GM18499 (cell line): Measurements from ENCODE around the gene MCC.

ENCODE experiments used
- ATAC-seq: cut with Tn5 transposase; IDR thresholded peaks from one replicate; pipeline ENCODE4 v1.9.1; 2021; ENCODE audit warnings: moderate number of reproducible peaks; ENCODE audit not compliant: insufficient read depth, unreplicated experiment

The MCC gene

DNA sequence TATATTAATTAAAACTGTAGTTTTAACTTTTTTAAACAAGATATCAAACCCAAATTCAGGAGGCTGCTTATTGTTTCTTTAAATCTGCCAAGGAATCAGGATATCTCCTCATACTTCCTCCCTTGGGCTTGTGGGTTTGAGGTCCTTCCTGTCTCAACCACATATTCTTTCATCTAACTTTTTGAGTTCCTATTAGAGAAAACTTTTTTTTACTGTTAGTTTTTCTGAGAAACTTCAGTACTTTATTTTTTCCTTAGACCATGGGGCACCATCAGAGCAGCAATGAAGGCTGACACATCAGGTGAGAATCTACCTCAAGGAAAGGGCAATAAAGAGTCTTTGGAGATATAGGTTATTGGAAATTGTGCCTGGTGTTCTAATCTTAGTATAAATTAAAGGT is 110.2 kb downstream of the MCC start:
- no peak for ATAC-seq

DNA sequence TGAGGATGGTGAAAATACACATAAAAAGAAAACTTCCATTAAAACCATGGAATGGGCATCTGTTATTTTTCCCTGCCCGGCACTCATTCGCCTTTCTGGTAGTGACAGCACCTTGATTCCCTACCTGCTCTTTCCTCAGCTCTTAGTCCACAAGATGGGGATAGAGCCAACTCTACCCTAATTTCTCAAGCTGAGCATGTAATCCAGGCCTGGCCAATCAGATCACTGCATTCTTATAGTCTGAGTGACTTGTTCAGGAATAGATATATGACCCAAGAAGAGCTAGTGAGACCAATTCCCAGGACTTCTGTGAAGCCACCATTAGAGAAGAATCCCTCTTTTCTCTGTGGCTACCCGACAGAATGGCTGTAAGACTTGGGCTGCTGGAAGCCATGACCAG is 111.6 kb downstream of the MCC start:
- no peak for ATAC-seq

DNA sequence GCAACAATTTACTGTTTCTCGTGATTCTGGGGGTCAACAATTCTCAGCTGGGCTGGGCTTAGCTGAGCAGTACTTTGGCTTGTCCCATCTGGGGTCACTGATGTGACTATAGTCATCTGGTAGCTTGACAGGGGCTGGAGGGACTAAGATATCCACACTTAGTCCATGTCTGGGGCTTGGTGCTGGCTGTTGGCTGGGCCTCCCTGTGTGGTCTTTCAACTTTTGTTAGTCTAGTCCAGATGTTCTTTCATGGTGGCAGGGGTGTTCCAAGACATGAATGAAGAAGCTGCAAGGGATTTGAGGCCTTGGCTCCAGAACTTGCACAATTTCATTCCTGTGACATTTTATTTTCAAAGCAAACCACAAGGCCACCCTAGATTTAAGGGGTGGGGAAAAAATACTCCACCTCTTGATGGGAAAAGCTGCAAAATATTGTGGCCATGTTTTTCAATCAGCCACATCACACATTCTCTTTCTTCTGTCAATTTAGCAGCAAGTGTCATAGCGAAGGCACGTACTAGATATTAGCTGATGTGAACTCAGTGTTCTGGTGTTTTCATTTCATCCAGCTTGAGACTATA is 112.7 kb downstream of the MCC start:
- ATAC-seq = no peak

DNA sequence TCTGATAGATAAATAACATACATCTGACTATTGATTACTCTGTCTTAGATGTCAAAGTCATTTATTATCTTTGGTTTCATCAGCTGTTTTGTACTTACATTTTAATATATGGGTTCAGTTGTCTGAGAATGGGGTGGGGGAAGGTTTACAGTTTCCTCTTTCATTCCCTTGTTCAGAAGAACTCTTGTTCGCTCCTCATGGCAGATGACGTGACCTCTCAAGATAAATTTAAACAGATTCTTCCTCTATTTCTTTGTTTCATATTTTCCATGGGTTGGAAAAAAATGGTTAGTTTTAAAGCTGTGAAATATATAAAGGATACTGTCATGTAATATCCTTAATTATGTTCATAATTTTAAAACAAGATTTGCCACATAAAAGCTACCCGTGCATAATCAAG is 114.8 kb downstream of the MCC start:
- ATAC-seq = no peak

DNA sequence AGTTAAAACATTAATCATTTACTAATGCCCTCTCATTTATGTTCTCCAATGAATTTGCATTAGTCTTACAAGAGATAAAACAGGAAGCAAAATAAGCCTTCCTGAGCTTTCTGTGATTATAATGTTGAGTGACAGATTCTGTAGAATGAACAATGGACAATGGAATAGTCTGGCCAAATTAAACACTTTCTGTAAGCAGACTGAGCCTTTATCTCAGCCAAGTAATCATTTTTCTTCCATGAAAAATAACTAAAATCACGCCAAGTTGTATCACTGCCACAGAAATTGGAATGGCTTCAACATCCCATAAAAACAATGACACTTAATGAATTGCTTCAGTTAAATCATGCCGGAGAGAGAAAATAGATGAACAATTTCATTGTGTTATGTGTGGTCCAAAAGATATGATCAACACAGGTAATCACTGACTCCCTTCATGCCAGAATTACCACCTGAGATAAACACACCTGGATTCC is 116.5 kb downstream of the MCC start:
- no peak for ATAC-seq

DNA sequence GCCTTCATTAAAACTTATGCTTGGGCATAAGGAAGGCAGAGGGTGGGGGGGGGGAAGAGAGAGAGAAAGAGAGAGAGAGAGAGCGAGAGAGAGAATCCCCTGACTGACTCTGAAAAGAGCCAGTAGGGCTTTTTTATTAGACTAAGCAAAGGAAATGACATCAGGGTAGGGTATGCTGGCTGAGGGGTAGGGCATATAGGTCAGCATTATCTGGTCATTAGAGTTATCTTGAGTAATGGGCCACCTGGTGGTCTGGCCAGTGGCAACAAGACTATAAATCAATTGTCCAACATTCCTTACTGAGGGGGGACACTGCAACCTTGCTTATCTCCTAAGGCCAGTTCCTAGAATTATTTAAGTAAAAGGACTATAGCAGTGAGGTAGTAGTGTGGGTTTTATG is 120.7 kb downstream of the MCC start:
- ATAC-seq = no peak

DNA sequence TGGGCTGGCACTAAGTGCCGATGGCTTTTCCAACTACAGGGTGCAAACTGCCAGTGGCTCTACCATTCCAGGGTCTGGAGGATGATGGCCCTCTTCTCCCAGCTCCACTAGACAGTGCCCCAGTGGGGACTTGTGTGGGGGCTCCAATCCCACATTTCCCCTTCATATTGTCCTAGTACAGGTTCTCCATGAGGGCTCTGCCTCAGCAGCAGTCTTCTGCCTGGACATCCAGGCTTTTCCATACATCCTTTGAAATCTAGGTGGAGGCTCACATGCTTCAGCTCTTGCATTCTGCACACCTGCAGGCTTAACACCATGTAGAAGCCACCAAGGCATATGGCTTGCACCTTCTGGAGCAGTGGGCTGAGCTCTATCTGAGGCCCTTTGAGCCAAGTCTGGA is 123.8 kb downstream of the MCC start:
- no peak for ATAC-seq

DNA sequence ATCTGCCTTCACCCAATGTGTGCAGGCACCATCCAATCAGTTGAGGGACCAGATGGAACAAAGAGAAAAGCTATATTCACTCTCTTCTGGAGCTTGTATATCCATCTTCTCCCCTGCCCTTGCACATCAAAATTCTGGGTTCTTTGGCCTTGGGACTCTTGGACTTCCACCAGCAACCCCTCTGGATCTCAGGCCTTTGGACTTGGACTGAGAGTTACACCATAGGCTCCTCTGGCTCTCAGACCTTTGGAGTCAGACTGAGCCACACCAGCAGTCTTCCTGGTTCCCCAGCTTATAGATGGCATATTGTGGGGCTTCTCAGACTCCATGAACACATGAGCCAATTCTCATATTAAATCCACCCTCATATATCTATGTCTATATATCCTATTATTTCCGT is 126.6 kb downstream of the MCC start:
- ATAC-seq = no peak

DNA sequence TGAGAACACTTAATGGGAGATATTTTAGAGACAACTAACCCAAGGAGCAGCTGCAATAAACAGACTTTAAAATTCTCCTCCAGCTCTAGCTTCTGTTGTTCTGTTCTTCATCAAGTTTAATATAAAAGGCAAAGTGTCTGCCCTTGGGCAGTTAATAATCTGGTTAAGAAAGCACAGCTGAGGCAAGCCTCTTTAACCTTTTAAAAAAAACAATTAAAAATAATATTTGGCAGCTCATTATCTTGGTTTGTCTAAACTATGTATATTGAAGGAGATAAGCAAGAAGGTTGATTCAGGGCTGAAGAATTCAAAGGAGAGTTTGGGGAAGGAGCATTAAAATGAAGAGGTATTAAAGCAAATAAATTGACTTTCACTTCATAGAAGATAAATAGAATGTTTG is 128.8 kb downstream of the MCC start:
- no peak for ATAC-seq

DNA sequence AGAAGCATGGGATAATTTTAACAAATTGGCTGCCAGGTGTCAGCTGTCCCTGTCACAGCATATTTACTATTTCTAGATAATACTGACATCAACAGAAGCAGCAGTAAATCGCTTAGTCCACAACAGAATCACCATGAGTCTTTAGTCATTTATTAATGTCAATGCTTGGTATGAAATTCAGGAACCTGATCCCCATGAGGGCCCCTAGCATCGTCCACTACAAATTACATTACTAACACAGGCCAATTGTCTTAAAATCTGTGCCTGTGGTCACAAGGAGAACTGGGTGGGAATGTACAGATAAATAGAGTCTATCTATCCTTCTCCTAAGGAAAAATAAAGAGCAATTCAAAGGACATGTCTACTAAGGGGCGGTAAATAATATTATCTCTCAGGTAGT is 129.6 kb downstream of the MCC start:
- ATAC-seq = no peak

DNA sequence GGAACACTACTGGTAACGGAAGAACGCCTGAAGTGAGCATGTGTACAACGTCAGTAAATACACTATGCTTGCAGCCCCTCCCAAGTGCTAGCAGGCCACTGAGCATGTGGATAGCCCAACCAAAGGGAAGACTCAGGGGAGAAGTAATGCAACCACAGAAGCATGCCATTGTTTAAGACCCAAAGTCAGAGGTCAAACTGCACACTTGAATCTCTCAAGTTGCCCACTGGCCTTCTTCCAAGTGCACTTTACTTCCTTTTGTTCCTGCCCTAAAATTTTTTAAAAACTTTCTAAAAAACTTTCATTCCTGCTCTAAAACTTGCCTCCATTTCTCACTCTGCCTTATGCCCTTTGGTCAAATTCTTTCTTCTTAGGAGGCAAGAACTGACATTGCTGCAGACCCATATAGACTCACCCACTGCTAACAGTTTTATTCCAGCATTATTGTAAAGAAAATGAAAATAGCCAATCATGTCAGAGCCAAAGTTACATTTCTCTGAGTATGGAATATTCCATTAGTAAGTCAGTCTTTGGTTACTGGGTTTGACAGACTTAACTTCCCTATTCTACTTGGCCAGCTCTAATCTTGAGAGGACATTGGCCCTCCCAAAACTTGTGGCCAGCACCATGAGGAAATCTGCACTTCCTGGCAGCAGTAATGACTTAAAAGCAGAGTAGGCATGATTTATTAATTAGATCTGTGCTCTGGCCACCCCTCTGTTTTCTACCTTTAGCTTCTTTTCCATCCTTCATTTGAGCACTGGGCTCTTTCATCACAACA is 130.4 kb downstream of the MCC start:
- ATAC-seq = no peak

DNA sequence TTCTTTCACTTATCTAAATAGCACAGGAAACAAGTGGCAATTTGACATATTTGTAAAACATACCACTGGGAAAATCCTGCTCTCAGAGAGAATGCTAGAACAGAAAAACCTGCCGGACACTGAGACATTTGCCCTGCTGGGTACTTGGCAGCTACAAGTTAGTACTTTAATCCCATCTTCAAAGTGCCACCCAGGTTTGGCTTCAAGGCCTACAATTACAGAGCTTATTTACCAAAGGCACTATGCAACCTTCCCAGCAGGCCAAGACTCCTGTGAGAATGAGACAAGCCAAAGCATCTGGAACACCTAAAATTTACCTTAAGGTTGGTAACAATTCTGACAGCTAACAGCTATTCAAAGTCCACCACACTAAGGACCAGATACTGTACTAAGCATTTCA is 131.8 kb downstream of the MCC start:
- no peak for ATAC-seq

DNA sequence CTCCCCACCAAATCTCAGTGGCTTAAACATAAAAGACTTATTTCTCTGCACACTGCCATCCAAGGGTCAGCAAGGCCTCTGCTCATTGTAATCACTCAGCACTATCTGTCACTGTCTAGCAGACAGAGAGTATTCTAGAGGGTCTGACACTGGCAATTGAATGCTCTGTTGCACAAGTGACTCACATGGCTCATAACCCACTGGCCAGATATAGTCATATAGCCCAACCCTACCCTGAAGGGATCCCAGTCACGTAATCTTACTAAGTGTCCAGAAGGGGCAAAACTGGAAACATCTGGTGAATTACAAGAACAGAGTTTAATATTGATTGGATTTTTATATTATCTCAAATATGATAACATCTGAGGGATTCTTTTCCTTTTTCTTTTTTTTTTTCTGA is 134.2 kb downstream of the MCC start:
- no peak for ATAC-seq

DNA sequence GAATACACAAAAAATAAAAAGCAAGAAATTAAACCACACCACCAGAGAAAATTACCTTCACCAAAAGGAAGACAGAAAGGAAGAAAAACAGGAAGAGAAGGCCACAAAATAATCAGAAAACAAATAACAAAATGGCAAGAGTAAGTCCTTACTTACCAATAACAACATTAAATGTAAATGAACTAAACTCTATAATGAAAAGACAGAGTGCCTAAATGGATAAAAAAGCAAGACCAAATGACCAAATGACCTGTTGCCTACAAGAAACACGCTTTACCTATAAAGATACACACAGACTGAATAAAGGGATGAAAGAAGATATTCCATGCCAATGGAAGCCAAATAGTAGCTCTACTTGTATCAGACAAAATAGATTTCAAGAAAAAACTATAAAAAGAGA is 140.7 kb downstream of the MCC start:
- no peak for ATAC-seq

DNA sequence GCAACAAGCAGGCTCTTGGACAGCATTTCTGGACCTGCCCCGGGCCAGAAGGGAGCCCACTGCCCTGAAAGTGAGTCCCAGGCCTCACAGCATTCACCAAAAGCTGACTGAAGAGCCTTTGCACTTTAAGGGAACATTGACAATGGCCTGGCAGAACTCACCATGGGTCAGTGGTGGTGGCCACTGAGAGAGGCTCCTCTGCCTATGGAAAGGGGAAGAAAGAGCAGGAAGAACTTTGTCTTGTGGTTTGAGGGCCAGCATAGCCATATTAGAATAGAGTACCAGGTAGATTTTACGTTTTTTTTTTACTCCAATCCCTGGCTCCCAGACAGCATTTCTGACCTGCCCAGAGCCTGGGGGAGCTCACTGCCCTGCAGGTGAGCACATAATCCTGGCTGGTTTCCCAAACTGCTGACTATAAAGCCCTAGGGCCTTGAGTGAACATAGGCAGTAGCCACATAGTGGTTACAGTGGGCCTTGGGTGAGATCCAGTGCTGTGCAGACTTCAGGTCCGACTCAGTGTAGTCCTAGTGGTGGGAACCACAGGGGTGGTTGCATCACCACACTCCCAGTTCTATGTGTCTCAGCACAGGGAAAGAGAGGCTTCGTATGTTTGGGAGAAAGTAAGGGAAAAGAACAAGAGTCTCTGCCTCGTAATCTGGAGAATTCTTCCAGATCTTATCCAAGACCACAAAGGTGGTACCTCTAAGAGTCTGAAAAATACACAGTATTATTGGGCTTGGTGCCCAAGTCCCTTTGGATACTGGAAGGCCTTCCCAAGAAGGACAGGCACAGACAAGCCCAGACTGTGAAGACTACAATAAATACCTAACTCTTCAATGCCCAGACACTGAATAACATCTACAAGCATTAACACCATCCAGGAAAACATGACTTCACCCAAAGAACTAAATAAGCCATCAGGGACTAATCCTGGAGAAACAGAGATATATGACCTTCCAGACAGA is 143.0 kb downstream of the MCC start:
- ATAC-seq = no peak

DNA sequence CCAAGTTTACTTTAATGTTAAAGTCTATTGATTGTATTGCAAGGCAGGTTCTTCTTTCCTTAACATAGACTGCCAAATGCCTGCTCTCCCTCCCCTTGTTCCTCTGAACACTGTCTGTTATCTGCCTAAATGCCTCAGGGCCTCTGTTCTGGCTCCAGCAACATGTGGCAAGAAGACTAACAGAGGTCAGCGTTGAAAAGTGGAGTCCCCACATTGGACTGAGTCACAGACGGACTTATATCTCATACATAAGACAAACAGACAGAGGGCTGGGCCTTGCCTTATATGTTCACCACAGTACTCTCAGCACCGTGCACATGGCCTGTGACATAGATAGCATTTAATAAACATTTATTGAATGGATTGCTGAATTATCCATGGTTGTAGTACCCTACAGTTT is 144.9 kb downstream of the MCC start:
- ATAC-seq = no peak

DNA sequence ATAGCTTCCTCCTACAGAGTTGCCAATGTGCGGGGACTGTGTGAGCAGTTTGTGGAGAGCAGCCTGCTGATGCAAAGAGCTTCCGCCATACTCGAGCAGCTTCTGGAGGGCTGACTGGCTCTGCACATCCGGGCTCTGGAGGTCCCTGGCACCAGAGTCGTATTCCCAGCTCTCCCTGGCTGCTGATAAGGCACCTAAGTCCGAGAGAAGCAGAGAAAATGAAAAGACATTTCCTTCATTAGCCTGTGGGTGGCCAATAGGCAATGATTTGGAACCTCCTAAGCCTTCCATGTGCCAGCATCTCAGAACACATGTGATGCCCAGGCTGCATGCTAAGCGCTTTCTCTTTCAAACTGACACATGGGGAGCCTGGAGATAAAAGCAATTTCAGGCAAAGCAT is 147.7 kb downstream of the MCC start:
- ATAC-seq = no peak

DNA sequence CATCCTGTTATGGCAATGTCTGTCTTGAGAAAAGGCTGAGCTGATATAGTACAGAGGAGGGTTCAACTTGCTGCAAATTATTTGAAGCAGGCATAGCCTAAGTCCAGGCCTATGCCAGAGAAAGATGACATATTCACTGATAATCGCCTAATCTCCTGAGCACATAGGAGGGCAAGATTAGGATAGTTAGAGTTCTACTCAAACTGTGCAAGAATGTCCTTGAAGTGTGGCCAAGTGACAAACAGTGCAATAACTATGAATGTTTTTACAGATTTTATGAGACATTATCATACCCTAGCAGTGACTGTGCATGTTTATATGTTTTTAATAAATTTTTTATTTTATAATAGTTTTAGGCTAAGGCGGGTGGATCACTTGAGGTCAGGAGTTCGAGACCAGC is 149.6 kb downstream of the MCC start:
- ATAC-seq = no peak

DNA sequence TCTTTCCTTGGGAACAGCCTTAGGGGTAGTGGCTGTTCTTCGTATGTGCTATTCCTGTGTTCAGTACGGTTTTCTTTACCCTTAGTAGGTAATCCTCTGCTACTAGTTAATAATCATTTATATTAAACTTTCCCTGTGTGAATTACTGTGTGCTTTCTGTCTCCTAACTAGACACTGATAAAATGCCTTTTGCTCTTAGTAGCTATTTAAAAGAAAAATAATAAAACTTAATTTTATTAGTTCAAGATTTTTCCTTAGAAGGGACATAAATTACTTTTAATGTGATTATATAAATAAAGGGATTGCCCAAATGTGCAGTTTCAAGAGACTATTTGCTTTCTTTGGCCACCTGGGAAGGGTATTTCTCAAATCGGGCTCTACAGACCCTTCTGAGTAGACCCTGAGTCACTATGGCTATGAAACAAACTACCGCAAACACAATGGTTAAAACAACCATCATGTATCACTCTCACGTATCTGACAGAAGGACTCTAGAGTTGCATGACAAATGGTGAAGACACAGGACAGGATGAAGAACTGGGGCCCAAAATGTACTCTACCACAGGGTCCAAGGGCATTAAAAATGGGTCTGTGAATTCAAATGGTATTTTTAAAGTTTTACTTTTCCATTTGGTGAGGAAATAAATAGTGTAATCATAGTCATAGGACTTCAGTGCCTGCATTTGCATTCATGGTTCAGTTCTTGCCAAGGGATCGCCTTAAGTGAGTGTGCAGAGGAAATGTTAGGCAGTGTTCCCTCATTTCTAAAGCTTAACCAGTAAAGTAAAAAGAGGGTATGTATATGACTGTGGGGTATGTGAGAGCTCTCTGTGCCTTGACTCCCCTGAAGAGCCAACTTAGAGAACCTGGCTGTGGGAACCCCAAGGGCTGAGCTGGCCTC is 150.5 kb downstream of the MCC start:
- no peak for ATAC-seq

DNA sequence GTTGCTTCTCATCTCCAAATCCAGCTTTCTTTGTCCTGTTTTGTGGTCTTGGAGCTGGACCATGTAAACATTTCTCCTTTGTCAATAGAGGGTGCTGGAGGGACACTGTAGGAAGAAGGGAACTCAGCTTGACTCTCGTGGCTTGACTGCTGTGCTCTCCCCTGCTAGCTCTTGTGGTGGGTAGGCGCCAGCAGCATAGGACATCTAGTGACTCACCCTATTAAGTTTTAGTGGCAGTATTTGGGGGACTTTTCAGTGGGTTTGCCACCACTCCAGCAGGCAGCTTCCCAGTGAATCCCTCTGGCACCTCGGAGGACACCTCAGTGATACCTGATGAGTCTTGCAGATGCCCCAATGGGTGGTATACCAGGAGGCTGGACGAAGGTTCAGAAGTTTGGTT is 151.3 kb downstream of the MCC start:
- no peak for ATAC-seq
